ENCODE measurements around the gene HRG.
"Not testable (repeated sequence)": the region's sequence is repeated elsewhere in the genome, so short reads cannot be mapped to it uniquely, and the experiment has no call there.

Gene HRG, protein sequence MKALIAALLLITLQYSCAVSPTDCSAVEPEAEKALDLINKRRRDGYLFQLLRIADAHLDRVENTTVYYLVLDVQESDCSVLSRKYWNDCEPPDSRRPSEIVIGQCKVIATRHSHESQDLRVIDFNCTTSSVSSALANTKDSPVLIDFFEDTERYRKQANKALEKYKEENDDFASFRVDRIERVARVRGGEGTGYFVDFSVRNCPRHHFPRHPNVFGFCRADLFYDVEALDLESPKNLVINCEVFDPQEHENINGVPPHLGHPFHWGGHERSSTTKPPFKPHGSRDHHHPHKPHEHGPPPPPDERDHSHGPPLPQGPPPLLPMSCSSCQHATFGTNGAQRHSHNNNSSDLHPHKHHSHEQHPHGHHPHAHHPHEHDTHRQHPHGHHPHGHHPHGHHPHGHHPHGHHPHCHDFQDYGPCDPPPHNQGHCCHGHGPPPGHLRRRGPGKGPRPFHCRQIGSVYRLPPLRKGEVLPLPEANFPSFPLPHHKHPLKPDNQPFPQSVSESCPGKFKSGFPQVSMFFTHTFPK

DNA sequence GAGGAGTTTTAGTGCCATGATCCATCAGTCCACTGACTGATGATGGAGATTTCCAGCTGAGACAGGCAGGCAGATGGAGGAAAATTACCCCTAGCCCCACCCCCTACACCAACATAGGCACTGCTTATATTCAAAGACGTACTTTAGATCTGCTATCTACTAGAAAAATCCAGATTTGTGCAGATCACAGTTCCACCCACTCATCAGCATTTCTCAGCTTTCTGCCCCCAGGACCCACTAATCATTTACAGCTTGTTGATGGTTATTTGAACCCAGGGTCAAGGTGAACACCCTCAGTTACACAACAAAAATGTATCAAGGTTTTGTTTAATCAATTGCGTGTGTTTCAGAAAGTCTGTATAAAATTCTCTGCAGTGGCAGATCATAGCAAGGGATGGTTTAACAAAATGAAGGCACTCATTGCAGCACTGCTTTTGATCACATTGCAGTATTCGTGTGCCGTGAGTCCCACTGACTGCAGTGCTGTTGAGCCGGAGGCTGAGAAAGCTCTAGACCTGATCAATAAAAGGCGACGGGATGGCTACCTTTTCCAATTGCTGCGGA is at the start of gene HRG:
TSS of gene HRG (plus strand) at position 390 of the 564 bp plus-strand sequence. CDS start at position 408, 18 bp downstream.
- DNase-seq, result no peak

DNA sequence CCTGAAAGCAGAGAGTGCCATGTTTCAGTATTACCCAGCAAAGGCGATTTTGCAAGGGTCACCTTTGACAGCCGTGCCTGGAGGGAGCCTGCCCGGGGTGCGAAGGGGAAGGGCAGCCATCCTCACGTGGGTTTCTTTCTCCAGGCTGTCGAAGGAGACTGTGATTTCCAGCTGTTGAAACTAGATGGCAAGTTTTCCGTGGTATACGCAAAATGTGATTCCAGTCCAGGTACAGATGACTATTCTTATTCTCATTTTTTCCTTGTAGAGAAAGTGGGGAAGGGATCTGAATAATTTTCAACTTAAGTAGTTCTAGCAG is 49.6 kb upstream of the HRG start:
- no peak for DNase-seq

GRCh38 chr3:186617036-186617946 is 48.5 kb upstream of the HRG start:
- peak; percentile 54 for DNase-seq

- no peak for DNase-seq
Measured at GRCh38 chr3:186618318-186618938, 47.4 kb upstream of the HRG start.

GRCh38 chr3:186619787-186620212 is 46.0 kb upstream of the HRG start:
- no peak for DNase-seq

- no peak for DNase-seq
Measured at GRCh38 chr3:186620213-186621092, 45.4 kb upstream of the HRG start.

DNA sequence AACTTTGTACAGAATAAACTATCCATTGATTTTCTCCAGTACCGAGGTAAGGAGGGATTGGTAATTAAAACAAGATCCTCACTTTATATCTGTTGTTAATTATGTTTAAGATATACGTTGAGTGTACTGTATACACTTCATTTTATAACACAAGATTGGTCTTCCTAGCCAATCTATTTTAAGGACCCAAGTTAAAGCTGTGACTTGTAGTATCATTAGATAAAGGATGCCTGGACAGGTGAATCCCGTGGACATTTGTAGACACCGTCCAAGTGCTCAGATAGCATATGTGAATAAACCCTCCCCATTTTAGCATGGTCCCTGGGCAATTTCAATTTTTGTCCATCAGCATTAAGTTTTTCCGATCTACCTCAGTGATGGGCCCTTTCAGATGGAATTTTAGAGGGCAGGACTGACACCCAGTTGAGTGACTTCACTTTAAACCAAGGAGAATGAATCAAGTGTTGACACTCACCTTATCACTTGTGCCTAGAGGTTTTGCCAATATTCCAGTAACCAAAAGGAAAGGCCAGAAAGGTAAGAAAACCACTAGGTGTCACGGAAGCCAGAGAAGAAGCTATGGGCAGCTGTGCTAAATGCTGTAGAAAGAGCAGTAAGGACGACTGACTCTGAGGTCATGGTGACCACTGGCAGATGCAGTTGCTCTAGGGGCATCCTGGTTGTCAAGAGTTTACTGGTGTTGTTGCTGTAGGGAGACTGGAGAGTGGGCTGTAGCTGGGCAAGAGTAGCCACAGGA is 43.7 kb upstream of the HRG start:
- no peak for DNase-seq

DNA sequence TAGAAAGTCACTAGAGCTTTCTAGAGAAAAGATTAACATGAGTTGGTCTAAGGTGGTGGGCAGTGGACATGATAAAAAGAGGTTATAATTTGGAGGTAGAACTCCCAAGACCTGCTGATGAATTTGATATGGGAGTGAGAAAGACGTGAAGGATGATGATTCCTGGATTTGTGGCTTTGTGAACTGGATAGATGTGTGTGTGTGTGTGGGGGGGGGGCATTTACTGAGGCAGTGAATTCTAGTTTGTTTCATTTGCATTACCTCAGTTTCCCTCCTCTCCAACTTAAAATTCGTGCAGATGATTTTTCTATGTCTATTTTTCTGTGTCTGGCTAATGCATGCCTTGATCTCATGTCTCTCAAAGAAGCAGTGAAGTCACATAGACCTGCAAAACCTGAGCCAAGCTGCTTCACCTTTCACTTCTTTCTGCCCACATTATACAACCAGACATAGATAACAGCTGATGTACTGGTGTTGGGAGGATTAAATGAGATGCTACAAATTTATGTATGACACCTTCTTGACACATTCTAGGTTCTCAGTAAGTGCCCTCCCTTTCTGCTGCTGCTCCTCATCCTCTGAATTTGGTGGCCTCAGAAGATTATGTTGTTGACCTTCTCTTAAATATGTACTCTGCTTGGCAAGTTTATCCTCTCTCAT is 43.0 kb upstream of the HRG start:
- DNase-seq, result no peak

- DNase-seq, result no peak
Measured at GRCh38 chr3:186624598-186624997, 41.2 kb upstream of the HRG start.

- DNase-seq, result no peak
Measured at GRCh38 chr3:186625600-186626042, 40.2 kb upstream of the HRG start.

DNA sequence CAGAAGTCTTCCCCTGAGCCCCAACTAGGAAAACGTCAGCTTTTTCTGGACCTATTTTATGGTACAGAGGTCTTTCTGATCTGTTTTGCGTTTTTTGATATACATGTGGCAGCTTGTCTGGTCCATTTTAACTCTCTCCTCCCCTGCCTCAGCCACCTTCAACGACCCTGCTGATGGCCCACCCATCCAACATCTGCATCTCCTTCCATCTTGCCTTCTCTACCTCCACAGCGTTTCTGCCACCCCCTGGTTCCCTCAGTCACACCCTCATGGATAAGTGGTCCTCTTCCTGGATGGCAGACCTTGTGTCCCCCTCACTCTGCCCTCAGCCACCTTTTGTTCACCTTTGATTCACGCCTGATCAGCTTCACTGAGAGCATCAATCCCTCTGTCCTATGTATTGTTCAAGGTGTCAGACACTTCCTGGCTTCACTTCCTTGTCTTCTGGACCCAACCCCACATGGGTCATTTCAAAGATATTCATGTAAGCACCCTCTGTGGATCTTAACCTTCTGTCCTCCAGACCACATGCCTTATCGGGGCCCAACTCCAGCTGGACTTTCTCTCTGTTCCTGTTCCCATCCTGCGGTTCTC is 39.5 kb upstream of the HRG start:
- DNase-seq, result no peak

GRCh38 chr3:186627852-186628414 is 37.9 kb upstream of the HRG start:
- no peak for DNase-seq

- no peak for DNase-seq
Measured at GRCh38 chr3:186628756-186629155, 37.1 kb upstream of the HRG start.

DNA sequence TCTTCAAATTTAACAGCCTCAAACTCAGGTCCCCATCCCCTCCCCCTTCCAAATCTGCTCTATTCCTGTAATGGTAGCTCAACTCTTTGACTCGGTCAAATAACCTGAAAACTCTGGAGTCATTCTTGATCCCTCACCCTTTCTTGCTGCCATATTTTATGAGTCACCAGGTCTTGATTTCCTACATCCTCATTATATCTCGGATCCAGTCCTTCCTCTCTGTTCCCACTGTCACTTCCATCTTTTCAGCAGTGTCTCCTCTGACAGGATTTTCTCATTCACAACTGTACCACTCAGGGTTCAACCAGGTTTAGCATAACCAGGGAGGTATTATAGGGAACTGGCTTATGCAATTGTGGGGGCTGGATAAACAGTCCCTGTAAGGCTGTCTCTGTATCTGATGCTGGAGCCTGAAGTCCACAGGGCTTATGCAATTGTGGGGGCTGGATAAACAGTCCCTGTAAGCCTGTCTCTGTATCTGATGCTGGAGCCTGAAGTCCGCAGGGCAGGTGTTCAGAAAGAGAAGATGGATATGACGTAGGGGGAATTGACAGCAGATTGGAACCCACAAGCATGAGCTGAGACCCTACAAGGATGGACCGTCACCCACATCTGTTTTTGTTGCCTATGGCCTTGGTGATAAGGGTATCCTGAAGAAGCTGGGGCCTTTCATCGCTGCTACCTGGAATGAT is 34.7 kb upstream of the HRG start:
- DNase-seq, result no peak

- no peak for DNase-seq
Measured at GRCh38 chr3:186633481-186633880, 32.3 kb upstream of the HRG start.

GRCh38 chr3:186634207-186634606 is 31.6 kb upstream of the HRG start:
- not testable (repeated sequence) for DNase-seq

DNA sequence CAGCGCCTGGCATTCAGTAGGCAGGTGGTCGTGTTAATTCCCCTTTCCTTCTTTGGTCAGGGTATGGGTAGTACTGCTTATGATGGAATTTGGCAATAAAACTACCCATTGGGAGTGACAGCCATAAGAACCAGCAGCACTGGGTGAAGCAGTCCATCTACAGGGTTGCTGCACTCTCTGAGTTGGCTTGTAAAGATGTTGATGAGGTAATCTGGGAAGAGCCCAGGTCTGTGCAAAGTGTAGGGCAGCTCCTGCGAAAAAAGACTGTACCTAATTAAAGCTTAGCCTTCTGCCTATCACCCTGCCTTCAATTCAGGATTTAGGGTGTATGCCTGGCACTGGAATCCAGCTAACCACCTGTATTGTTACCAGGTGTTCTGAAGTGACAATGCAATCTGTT is 30.3 kb upstream of the HRG start:
- DNase-seq, result no peak

DNA sequence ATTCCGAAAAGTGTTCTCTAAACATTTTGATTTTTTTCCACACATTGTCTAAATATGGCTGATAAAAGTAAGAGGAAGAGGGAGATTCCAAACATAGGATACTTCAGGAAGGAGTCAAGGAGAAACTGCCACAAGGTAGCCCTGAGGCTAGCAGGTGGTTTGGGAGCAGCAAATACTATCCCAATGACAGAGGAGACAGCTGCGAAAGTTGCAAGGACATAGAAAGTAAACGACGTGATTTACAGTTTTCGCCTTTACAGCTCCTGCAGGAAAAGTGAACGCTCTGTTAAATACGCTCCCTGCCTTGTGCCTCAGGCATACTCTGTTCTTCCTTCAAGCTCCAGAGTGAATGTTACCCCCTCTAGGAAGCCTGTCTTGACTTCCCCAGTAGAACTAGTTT is 29.3 kb upstream of the HRG start:
- DNase-seq, result no peak

GRCh38 chr3:186637686-186638085 is 28.1 kb upstream of the HRG start:
- DNase-seq, result no peak
